HFFc6 (cell line): Measurements from ENCODE around the gene PLCXD3. TPM values are rescaled to one million over a fixed set of nuclear protein-coding genes. Genes with fewer than 3 reads are reported as not detected.

ENCODE experiments used
- DNase-seq: peaks from one replicate; pipeline ENCODE4 v3.0.0-alpha.2; 2018
- H3K27ac Mint-ChIP-seq: 2 replicates; pipeline ENCODE4 v1.8.0; 2020; ENCODE audit warnings: mild to moderate bottlenecking, mixed read lengths
- H3K27me3 Mint-ChIP-seq: 2 replicates; pipeline ENCODE4 v1.8.0; 2021; ENCODE audit warnings: mild to moderate bottlenecking, moderate library complexity, mixed read lengths; ENCODE audit not compliant: insufficient read depth
- H3K36me3 Mint-ChIP-seq: 2 replicates; pipeline ENCODE4 v1.8.0; 2021; ENCODE audit warnings: low read depth, mixed read lengths
- H3K4me1 Mint-ChIP-seq: 2 replicates; pipeline ENCODE4 v1.8.0; 2020; ENCODE audit warnings: low read depth, mixed read lengths
- H3K4me3 Mint-ChIP-seq: 2 replicates; pipeline ENCODE4 v1.8.0; 2020; ENCODE audit warnings: mild to moderate bottlenecking, moderate library complexity, mixed read lengths
- H3K9me3 Mint-ChIP-seq: 2 replicates; pipeline ENCODE4 v1.8.0; 2020; ENCODE audit warnings: mild to moderate bottlenecking, mixed read lengths
- CTCF ChIP-seq: fragments of 200-600 bp; sonication (generic); IDR thresholded peaks from 2 replicates; pipeline ENCODE4 v1.5.0; 2021; ENCODE audit warnings: antibody characterized with exemption, mild to moderate bottlenecking
- total RNA-seq, 6 experiments: library from RNA; stranded (reverse); fragmentation: NEBNext Ultra II Directional; extraction: Animal tissue kit (Norgen Biotek cat#: 25700); gene quantifications; 2 replicates in 1 of 6; 3 replicates in 5 of 6; pipeline ENCODE4 v1.2.3, GENCODE V29; 2021

PLCXD3 gene
- total RNA-seq, 6 experiments from 2014 or later: 0.03 to 0.05 TPM; not detected in 4

- no peaks in the 10 kb centered on the region for H3K9me3 Mint-ChIP-seq
- no peak overlapping the region for H3K27ac Mint-ChIP-seq
- H3K4me1 Mint-ChIP-seq: no peaks in the 10 kb centered on the region; the same call in 1 of the 2 replicates
- no peaks in the 10 kb centered on the region for H3K27me3 Mint-ChIP-seq
- DNase-seq: no peak
- TF ChIP-seq CTCF: no peak
- no peaks in the 10 kb centered on the region for H3K36me3 Mint-ChIP-seq
- no peak overlapping the region for H3K4me3 Mint-ChIP-seq
Observed at GRCh38 chr5:41345295-41345694, 165.1 kb downstream of the PLCXD3 start.

GRCh38 chr5:41339339-41339738 is 171.1 kb downstream of the PLCXD3 start:
- Mint-ChIP-seq H3K4me1 (peaks cover 18% of the 10 kb centered on the region), H3K27me3 (no peaks in the 10 kb centered on the region), H3K27ac (no peak overlapping the region), H3K36me3 (no peaks in the 10 kb centered on the region), H3K4me3 (no peak overlapping the region), H3K9me3 (no peaks in the 10 kb centered on the region)
- no peak for TF ChIP-seq CTCF
- no peak for DNase-seq

- Mint-ChIP-seq H3K4me1 (peaks cover 24% of the 10 kb centered on the region), H3K27ac (no peak overlapping the region), H3K9me3 (no peaks in the 10 kb centered on the region), H3K4me3 (no peak overlapping the region), H3K36me3 (no peaks in the 10 kb centered on the region), H3K27me3 (no peaks in the 10 kb centered on the region)
- no peak for DNase-seq
- TF ChIP-seq CTCF: no peak
Observed at GRCh38 chr5:41338136-41338675, 172.2 kb downstream of the PLCXD3 start.

GRCh38 chr5:41337724-41338123 is 172.7 kb downstream of the PLCXD3 start:
- Mint-ChIP-seq H3K4me1 (peaks cover 24% of the 10 kb centered on the region), H3K4me3 (no peak overlapping the region), H3K27ac (no peak overlapping the region), H3K27me3 (no peaks in the 10 kb centered on the region), H3K36me3 (no peaks in the 10 kb centered on the region), H3K9me3 (no peaks in the 10 kb centered on the region)
- TF ChIP-seq CTCF: no peak
- no peak for DNase-seq

- H3K36me3 Mint-ChIP-seq: no peaks in the 10 kb centered on the region
- no peak overlapping the region for H3K4me3 Mint-ChIP-seq
- H3K9me3 Mint-ChIP-seq: no peaks in the 10 kb centered on the region
- peaks cover 24% of the 10 kb centered on the region for H3K4me1 Mint-ChIP-seq
- no peak for DNase-seq
- no peak for TF ChIP-seq CTCF
- no peaks in the 10 kb centered on the region for H3K27me3 Mint-ChIP-seq
- no peak overlapping the region for H3K27ac Mint-ChIP-seq
Observed at GRCh38 chr5:41337216-41337615, 173.2 kb downstream of the PLCXD3 start.

- Mint-ChIP-seq H3K9me3 (no peaks in the 10 kb centered on the region), H3K4me3 (no peak overlapping the region), H3K27ac (no peak overlapping the region)
Observed at GRCh38 chr5:41336471-41336870, 173.9 kb downstream of the PLCXD3 start.

More at GRCh38 chr5:41336471-41336870, 173.9 kb downstream of the PLCXD3 start:
- no peak for TF ChIP-seq CTCF
- no peaks in the 10 kb centered on the region for H3K36me3 Mint-ChIP-seq
- peaks cover 24% of the 10 kb centered on the region for H3K4me1 Mint-ChIP-seq
- no peak for DNase-seq
- no peaks in the 10 kb centered on the region for H3K27me3 Mint-ChIP-seq
